NCI-H1436 treated with DMSO at 0.1 percent for 48 hours (cell line): ENCODE data around the gene ESRRB.

Experiments used
- DNase-seq: peaks from one replicate; lab custom pipeline; 2025; lab: John Stamatoyannopoulos, UW

ESRRB gene

DNA sequence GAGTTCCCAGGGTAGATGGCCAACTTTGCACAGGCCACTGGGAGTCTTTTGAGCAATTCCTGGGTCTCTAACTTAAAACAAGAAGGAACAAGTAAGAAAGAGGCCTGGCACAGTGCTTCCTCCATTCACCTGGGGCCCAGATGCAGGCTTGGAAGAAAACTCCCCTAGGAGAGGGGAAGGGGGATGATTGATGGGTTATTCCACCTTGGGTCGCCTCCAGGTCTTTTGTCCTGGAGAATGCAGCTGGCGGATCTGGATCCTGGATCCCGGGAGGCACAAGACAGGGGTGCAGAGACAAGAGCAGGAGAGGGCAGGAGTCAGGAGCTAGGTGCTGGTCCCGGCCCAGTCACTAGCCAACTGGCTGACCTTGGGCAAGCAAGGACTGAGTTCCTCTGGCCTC lies 74.5 kb downstream of the ESRRB start:
- DNase-seq, result no peak

DNA sequence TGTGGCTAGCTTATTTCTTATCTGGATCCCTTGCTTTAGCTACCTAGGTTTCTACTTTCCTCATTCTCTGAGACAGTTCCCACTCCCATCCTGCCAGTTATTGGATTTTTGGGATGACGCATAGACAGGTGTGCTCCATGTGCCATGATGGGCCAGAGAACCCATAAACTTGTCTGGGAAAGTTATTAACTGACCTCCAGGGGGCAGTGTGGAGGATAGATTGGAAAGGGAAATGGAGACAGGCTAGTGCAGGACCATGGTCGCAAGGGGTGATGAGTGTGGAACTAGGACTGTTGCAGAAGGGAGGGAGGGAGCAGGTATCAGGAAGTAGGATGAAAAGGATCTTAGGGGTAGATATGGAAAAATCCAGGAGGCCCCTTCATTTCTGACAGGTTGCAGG lies 80.3 kb downstream of the ESRRB start:
- no peak for DNase-seq

DNA sequence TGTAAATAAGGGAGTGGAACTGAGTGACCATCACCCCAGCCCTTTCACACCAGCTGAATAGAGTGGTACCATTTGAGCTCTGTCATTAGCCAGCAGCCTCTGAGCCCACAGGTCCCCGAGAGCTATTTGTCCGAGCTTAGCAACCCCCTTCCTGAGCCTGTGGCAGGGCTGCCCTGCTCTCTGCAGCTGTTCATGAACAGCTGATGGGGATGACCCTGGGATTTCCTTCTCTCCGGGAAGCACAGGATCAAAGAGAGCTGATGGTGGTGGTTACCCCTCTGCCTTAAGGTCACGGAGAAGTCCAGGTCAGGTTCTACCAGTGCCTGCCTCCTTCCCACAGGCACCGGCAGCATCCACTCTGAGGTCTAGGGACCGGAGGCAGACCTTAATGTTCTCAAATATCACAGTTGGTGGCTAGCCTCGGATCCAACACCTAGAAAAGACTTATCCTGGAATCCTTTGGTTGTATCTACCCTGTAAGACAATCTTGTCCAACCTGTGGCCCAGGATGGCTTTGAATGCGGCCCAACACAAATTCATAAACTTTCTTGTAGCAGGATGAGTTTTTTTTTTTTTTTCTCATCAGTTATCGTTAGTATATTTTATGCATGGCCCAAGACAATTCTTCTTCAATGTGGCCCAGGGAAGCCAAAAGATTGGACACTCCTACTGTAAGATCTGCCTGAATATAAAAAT lies 81.1 kb downstream of the ESRRB start:
- DNase-seq, result no peak

DNA sequence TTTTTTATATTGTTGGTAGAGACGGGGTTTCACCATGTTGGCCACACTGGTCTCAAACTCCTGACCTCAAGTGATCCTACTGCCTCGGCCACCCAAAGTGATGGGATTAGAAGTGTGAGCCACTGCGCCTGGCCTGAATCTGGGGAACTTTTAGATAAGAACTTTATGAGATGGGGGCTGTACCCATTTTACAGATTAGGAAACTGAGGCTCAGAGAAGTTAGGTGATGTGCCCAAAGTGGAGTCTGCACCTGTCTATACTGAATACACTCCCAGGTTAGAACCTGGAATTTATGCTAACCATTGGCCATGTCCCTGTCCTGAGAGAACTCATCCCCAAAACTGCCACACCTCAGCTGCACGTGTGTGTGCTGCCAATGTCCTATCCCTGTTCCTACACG lies 81.9 kb downstream of the ESRRB start:
- DNase-seq, result no peak

DNA sequence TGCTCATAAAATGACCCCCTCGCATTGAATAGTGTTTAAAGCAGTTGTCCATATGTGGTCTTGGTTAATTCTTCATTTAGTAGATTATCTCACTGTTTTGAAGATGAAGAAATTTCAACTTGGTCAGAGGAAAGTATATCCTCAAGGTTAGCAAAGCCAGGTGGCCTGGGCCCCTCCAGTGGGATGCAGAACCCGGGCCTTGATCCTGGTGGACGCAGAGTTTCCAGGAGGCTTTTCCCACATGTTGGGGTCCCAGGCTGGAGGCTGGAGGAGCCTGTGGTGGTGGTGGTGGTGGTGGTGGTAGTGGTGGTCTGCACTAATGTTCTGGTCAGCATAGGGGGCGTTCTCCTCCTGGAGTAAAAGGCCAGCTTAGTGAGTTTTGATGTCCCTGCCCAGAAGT lies 85.9 kb downstream of the ESRRB start:
- DNase-seq, result no peak

DNA sequence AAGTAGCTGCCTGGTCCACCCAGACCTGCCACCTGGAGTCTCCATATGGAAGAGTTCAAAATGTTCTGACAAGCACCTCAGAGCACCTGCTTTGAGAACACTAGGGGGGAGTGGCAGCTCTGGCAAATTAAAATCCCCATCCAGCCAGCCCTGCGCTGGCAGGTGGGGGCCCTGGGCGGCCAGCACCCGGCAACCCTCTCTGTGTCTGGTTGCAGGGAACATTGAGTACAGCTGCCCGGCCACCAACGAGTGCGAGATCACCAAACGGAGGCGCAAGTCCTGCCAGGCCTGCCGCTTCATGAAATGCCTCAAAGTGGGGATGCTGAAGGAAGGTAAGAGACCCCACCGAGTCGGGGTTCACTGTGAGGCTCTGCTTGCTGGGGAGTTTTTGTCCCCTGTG lies 86.4 kb downstream of the ESRRB start:
- no peak for DNase-seq

DNA sequence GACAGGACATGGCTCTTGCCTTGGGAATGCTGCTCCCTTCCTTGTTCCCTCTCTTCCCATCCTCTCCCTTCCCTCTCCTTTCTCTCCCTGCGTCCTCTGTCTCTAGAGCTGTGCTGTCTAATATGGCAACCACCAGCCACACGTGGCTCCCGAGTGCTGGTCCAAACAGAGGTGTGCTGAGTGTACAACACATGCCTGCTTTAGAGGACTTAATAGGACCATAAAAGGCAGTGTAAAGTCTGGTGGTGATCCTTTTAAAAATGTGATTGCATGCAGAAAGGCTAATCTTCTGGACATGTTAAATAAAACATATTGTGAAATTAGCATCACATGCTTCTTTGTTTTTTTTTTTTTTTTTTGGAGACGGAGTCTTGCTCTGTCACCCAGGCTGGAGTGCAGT lies 87.2 kb downstream of the ESRRB start:
- DNase-seq, result no peak

DNA sequence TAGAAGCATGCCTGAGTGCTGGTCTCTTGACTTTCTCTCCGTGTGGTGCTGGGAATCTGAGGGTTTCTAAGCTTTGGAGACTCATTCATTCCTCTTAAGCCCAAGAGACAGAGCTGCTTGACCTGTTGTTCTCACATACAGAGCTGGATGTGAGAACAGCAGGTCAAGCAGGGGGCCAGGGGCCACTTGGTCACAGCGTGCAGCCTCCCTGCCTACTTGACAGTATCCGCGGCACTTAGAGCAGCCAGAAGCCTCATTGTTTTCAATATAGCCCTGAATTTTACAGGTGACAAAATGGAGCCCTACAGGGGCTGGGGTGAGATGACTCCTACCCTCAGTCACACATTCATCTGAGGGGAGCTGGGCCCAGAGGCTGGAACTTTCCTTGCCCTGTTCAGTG lies 88.9 kb downstream of the ESRRB start:
- no peak for DNase-seq

DNA sequence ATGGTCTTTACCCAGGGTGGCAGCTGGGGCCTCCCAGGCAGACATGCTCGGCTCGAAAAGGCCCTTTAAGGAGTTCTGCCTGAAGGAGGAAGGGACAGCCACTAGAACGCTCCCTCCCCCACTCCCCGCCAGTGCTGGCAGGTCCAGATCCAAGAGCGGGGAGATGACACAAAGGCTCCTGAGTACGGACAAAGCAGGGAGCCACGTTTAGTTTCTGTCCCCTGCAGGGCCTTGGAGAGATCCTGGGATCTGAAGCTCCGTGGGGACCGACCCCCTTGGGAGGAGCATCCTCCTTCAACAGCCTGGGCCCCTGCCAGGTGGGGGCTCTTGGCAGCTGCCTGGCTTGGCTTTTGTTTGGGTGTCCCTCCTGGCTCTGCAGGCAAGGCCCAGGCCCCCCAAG lies 89.7 kb downstream of the ESRRB start:
- no peak for DNase-seq

DNA sequence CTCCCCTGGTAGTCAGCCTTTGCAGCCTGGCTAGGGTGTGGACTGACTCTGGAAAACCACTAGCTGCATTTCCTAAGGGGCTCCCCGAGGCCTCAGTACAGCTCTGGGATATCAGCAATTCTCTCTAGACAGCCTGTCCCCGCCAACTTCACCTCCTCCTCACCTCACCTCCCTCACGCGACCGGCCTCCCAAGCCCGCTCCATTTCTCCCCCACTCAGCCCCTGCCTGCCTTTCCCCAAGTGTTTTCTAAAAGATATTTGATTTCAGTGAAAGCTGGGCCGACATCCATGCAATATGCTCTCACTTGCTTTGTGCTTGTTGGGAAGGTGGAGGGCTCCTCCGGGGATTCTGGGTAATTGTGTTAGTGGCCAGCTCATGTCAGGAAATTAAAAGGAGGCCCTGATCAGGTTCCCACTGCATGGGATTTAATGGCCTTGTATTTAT lies 91.8 kb downstream of the ESRRB start:
- DNase-seq, result no peak

DNA sequence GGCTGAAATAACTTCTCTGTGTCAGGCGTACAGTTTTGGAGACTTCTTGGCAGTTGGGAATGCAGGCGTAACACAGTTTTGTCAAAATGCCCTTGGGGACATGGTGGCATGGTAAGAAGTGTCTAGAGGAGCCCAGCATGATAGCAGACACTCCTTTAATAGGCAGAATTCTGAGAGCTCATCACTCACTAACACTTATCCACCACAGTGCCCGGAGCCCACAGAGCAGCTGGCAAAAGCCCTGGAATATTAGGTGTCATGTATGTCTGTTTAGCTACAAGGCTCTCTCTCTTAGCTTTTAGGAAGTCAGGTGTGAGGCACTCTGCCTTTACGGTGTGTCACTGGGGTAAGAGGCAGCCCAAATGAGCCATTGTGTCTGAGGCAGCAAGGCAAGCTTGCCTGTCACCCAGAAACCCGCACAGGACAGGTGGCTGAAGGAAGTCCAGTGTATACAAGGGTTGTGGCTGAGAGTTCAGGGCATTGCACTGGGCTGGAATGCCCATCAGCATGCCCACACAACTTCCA lies 96.3 kb downstream of the ESRRB start:
- no peak for DNase-seq

DNA sequence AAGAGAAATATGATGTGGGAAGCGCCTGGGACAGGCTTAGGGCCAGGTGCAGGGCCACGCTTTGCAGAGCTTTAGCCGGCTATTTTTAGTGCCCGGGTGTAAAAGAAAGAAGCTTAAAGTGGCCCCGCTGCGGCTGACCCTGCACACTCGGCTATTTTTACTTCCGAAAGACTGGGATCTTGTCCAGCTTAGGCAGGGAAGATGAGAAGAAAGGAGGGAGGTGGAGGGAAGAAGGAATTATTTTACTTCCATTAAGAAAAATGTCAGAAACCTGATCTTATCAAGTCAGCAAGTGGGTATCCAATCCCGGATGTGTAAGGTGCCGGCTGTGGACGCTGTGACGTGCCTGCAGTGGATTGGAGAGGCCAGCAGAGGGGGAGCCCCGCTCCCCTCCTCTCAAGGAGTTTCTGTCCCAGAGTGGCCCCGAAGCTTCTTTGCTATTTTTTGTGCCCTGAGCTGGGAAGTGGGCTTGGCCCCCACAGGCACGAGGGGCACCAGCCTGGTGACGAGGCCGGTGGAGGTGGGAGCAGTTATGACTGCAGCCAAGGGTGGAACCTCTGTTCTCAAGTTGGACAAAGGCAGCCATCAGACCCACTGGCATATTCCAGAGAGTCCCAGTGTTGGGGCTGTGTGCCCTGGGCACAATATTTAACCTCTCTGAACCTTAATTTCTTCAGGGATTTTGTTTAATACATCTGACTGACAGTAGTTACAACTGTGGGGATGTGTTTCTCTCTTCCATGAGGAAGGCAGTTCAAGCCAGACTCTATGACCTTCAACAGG lies 97.7 kb downstream of the ESRRB start:
- DNase-seq, result no peak

DNA sequence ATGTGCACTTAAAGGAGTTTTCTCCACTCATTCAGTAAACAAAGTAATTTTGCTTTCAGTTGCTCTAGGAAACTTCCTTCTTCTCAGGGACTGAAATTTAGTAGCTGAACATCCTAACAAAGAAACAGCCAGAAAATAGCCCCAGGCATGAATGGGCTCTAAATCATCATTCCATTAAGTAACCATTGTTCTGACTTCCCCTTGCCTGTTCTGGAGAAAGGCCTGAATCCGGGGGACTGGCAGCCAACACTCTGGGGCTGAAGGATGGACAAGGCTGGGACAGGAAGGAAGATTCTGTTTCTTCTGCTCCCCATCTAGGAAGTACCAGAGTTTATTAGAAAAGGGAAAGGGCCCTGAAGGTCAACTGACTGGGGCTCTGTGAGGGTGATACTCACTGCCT lies 104.5 kb downstream of the ESRRB start:
- no peak for DNase-seq

DNA sequence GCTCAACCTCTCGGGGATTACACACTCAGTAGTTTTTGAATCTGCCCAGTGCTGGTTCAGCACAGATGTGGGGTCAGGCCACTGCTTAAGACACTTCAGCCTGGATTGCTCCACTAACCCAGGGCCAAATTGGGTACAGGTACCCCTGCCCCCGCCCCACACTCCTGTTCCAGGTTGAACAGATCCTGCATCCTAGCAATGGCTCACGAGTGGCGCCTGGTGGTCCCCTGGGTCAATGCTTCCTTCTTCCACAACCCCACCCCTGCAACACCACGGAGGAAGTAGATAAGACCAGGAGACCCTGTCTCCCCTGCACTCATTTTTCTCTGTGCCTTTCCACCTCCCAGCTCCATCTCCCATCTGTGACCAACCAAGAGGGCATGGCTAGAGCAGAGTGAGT lies 108.4 kb downstream of the ESRRB start:
- no peak for DNase-seq

DNA sequence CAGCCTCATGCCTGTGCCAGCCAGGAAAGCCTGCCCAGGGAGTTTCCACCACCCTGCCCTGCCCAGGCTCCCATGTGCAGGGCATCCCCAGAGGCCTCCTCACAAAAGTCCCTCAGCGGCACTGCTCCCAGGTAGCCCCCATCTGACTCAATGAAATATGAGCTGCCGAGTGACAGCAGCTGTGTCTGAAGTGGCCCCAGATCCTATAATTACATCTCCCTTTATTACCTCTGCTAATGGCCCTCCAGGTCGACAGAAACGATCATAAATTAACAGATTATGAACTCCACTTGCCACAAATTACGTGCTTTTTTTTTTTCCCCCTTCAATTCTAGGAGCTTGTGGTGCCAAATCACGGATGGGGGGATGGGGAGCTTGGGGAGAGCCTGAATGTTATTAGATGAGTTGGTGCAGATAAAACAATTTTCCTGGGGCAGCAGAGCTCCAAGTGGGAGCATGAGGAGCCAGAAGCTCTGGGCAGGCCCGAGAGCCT lies 110.4 kb downstream of the ESRRB start:
- DNase-seq, result peak; percentile 97

DNA sequence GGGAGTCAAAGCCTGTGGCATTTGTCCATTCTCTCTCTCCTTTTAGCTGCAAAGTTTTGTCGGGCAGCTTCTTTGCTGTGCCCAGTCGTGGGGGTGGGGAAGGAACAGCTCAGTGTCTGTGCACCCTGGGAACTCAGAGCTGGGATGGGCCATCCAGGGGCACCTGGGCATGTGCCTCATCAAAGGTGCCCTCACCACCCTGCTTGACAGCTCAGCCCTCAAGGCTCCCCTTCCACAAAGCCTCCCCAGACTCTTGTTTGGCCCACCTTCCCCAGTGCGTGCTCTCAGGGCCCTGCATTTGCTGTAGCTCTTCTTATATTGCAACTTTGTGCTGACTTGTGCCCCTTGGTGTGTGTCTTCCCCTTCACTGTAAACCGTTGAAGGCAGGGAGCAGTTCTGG lies 112.6 kb downstream of the ESRRB start:
- no peak for DNase-seq

DNA sequence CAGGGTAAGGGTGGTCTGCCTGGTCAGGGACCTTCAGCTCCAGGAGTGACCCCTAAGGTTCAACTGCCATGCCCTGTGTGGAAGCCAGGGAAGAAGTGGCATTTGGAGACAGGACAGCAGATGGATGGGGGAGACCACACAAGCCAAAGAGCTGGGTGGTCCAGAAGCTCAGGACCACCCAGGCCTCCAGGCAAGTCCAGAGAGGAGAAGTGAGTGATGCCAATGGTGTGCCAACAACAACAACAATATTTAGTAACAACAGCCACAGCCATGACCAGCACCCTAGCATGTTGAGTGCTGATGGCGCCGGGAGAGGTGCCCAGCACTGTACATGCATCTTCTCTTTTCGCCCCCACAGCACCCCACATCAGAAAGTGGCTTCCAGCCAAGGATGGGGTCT lies 113.7 kb downstream of the ESRRB start:
- no peak for DNase-seq

DNA sequence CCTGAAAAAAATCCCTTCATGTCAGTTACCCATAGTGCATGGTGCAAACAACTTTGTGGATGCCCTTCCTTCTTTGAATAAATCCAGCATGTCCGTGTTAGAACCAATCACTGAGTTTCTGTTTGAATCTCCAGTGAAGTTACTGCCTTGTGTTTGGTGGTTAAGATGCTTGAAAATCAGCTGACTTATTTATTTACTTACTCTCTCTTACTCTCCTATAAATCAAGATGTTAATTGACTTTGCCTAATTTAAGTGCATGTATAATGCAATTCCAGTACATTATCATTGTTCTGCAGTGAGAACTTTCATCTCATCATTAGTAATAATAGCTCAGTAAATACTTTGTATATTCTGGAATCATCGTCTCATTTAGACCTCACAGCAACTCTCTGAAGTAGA lies 114.2 kb downstream of the ESRRB start:
- no peak for DNase-seq

DNA sequence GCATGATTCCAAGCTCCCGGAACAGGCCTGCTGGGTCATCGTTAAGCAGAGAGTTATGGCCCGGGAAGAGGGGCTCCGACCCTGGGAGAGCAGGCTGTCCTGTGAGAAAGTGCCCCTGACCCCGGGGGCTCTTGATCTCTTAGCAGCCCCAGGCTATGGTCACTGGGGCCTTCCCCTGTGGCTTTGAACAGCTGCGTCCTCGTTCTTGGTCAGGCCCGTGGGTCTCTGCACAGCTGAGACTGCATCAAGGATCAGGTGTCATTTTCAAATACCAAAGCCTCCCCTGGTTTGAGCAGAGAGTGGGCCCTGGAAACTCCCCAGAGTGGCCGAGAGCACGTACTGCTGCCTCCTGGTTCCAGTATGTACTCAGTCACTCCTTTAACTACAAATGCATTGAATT lies 114.8 kb downstream of the ESRRB start:
- DNase-seq, result no peak

DNA sequence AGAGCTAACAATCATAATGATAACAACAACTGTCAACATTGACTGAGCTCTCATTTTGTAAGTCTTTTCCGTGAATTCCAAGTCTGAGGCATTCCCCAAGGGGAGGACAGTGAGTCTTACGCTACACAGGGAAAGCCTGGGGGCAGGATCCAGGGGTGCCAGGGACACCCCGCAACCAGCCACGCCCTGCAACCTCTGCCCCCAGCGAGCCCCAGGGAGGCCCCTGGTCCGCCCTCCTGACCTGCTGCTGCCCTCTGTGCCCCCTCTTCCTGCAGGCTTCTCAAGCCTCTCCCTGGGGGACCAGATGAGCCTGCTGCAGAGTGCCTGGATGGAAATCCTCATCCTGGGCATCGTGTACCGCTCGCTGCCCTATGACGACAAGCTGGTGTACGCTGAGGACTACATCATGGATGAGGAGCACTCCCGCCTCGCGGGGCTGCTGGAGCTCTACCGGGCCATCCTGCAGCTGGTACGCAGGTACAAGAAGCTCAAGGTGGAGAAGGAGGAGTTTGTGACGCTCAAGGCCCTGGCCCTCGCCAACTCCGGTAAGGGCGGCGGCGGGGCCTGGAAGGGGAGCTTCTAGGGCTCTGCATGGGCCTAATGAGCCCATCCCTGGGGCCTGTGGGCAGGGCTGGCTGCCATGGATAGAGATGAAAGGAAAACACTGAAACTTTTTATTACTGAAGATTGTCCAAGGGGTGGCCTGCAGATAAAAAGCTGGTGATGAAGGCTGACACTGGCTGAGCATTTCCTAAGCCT lies 115.4 kb downstream of the ESRRB start:
- DNase-seq, result no peak

DNA sequence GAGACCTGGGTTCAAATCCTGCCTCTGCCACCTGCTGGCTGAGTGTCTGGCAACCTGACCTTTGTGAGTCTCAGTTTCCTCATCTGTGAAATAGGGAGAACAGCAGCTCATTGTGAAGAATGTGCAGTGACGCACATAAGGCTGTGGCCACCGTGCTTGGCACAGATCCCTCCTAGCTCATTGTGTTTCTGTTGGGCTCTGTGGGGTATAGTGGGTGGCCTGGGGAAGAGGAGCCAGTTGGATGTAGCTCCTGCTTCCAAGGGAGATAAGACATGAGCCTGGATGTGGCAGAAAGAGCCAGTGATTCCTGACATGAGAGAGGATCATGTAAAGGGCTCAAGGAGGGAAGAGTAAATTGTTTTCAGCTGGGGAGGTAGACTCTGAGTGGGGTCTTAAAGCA lies 120.0 kb downstream of the ESRRB start:
- no peak for DNase-seq

DNA sequence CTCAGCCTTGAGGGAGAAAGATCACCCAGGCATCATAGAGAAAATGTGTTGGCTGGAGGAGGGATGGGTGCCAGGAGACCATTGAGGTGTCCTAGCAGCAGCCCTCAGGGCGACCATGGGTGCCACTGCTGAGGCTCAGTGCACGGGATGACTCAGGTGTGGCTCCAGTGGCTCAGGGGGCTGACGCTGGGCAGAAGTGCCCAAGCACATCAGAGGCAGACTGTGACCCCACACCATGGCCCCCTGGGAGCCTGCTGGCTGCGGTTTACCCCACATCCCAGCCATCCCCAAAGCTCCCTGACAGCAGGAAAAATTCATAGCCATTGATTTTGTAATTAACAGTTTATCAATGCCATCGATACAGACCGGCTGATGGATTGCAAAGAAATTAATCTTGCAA lies 120.7 kb downstream of the ESRRB start:
- DNase-seq, result no peak
